Hematopoietic multipotent progenitor cell treated with erythropoietin and hydrocortisone succinate and interleukin-3 and kit ligand, for 6 days (in vitro differentiated cells): ENCODE data around the gene CRYGN.

Experiments used
- DNase-seq: peaks from one replicate; pipeline ENCODE4 v3.0.0-alpha.2; 2015

CRYGN gene, protein sequence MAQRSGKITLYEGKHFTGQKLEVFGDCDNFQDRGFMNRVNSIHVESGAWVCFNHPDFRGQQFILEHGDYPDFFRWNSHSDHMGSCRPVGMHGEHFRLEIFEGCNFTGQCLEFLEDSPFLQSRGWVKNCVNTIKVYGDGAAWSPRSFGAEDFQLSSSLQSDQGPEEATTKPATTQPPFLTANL

DNA sequence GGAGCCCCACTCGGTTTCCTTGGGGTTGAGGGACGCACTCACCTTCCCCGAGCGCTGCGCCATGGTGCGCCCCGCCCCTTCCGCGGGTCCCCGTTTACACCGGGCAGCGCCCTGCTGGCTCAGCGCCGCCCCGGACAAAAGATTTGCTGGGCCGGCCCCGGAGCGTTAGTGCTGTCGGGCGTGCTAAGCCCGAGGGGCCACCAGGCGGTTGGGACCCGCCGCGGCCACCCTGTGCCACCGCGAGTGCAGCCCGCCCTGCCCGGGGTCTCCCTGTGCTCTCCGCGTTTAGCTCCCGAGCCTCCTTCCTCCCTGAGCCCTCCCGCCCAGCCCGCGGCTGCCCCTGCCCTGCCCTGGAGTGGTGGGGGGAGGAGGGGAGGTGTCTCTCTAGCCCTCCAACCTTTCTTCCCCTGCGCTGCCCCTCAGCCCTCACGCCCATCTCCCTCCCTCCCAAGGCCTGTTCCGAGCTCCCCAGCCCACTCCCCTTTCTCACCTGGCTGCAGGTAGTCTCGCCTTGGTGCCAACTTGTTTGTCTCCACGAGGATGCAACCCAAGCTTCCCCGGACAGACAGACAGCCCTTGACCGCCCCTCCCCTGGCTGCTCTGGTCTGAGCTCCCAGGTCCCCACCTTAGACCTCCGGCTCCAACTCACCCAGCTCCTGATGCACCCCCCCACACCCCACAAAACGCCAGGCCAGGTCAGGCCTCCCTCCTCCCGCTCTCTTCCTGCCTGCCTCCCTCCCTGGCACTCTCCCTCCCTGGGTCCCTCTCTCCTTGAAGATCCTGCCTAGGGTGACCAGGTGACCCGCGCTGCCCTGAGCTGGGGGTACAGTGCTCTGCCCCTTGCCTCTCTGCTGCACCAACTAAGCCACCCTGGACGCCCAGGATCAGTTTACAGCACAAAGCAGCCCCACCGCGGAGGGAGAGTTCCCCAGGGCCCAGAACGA is at the start of gene CRYGN:
Gene CRYGN, minus strand, starts transcription at position 287 of the 944 bp plus-strand sequence. Its CDS starts 224 bp downstream, at position 63.
- DNase-seq: no peak

DNA sequence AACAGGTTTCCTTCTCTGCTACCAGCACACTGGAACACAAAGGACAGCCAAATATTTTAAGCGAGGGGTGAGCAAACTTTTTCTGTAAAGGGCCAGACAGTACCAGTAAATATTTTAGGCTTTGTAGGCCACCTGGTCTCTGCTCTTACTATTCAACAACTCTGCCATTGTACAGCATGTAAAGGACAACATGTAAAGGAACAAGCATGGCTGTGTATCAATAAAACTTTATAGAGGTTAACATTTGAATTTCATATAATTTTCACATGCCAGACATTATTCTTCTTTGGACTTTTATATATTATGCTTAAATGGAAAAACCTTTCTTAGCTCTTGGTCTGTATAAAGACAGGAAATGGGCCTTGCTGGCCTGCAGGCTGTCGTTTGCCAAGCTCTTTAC is 49.6 kb upstream of the CRYGN start:
- DNase-seq: no peak

DNA sequence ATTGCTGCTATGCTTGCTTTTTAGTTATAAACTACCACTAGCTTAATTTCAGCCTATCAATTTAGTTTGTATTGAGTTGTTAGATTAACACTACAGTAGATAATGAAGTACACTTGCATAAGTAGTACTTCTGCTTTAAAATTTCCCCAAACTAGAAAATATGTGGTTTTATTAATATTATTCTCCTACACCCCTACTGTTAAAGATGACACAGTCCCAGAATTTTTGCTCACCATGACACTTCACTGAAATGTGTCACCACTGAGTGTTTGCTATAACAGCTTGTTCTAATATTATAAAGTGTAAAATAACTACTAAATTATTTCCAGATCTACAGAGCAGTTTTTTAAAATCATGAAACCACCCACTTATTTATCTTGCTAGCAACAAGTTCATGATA is 48.2 kb upstream of the CRYGN start:
- DNase-seq: no peak

DNA sequence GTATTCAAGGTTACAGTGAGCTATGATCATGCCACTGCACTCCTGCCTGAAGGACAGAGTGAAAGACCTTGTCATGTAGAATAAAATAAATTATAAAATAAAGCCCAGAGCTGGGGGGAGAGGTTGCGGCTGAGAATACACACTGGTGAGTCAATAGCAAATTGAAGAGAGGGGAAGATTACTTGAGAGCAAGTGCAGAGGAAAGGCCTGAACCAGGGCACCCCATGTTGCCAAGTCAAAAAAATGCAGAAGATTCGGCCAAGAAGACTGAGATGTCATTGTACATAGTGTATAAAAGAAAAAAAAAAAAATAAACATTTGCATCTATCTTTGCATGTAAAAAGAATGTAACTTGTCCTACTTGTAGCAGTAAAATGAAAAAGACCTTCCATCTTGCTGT is 47.3 kb upstream of the CRYGN start:
- no peak for DNase-seq

DNA sequence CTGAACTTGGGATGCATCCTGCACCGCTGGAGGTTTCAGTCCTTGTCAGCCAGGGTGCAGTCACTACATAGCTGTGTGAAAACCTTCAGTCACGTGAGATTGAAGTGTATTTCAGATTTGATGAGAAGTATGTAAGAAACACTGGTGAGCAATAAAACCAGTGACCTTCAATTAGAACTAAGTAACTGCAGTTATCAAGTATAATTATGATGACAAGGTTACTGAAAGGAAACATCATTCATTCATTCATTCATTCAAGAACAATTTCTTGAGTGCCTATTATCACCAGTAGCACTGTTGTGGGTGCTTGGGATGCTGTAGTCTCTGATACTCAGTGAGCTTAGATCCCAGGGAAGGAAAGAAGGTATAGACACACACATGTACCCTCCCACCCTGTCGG is 46.1 kb upstream of the CRYGN start:
- DNase-seq: no peak

DNA sequence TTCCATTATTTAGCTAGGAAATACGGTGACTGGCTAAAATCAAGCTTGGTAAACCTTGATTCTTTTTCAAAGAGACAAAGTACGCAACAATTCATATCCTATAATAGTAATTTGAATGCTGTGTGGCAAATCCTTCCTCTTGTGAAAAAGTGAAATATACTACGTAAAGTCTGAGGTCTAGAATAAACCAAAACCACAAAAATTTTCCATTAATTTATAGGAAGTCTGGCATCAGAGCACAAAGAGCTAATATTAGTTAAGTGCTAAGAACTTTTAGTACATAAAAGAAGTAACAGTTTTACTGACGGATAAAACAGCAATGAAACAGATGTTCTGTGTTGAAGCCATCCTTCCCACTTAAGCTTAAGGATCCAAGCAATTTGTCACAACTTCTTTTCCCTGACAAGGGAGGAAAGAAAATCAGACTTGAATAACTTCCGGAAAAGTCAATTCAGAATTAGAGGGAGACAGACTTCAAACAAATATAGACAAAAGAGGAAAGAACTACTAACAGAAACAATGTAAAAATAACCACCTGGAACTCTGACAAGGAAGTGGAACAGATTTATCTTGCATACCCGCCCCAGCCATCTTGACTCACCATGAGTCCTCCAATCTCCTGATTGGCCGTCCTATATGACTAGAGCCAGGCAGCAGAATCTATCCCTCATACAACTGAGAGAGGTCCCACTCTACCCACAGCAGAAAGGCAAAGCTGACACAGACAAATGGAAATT is 45.2 kb upstream of the CRYGN start:
- no peak for DNase-seq

DNA sequence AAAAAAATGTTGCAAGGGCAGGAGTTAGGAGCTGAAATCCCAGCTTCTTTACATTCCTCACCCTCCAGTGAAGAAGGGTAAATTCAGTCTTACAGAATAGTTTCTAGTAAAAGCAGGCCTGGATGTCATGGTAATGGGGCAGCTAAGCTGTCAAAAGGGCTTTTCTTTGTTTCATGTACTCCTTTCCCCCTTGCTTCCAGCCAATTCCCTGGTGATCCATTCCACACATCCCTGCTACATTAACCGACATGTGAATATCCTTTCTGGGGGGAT is 43.7 kb upstream of the CRYGN start:
- DNase-seq: no peak

DNA sequence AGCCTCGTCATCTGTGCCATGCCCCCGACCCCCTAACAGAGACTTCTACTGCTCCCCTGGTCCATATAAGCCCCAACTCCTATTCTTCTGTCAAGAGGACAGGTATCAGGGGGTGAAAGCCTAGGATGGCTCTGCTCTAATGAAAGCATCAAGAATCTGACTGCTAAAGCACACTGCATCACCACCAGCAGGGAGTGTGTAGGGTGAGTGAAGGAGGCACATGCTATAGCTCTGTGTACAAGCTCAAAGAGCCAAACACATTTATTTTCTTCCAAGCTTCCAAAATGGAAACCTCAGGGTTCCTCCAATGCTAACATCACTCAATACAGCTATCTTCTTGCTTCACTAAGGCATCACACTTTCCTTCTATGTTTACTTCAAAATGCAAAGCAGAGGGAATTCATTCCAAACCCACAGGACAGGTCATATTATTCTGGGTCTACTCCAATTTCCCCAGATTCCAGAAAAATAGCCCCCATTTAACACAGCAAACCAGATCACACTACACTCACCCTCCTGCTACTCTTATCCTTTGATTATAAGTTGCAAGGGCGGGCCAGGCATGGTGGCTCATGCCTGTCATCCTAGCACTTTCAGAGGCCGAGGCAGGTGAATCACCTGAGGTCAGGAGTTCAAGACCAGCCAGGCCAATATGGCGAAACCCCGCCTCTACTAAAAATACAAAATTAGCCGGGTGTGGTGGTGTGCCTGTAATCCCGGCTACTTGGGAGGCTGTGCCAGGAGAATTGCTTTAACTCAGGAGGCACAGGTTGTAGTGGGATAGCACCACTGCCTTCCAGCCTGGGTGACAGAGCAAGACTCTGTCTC is 43.2 kb upstream of the CRYGN start:
- no peak for DNase-seq

DNA sequence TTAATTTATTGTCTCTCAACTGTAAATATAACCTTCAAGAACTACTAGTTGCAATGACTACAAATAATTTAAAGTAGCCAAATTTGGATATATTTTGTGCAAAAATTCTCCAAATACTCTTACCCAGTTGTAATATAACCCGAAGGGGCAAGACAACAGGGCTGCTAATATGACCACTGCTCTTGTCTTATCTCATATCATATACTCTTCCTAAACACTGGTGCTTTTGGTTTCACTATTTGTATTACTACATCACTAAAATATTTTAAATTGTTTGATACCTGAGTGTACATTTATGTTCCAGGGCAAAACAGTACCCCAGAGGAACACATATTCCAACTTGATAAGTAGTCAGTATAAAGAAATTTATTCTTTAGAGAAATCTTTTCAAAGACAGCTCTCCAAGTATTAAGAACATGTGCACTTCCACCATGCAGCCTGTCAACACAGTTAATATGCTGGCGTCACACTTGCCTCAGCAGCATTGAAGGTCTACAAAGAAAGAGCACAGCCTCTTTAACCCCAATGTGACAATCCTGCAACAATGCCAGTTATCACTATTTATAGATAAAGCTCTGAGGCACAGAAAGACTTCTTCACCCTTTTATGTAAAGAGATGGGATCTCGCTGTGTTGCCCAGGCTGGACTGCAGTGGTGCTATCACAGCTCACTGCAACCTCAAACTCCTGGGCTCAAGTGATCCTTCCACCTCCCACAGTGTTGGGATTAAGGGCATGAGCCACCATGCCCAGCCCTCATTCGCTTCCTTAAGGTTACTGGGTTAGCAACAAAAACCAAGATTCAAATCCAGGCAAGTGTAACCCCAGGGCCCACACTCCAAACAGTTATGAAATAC is 41.9 kb upstream of the CRYGN start:
- no peak for DNase-seq

DNA sequence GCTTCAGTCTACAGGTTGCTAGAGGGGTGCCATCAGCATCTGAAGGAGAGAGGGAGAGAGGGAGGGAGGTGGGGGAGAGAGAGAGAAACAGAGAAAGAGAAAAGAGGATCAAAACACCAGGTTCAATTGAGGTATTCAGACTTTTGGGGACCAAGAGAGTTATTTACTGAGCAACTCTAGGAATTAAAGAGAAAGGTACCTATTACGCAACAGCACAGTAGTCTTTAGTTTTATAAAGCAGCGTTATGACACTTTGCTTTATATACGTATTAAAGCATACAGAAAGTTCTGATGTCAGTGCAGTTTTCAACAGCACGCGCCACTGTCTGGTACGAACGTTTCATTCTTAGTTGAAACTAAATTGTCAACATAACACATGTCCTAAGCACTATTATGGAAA is 37.9 kb upstream of the CRYGN start:
- DNase-seq: no peak

DNA sequence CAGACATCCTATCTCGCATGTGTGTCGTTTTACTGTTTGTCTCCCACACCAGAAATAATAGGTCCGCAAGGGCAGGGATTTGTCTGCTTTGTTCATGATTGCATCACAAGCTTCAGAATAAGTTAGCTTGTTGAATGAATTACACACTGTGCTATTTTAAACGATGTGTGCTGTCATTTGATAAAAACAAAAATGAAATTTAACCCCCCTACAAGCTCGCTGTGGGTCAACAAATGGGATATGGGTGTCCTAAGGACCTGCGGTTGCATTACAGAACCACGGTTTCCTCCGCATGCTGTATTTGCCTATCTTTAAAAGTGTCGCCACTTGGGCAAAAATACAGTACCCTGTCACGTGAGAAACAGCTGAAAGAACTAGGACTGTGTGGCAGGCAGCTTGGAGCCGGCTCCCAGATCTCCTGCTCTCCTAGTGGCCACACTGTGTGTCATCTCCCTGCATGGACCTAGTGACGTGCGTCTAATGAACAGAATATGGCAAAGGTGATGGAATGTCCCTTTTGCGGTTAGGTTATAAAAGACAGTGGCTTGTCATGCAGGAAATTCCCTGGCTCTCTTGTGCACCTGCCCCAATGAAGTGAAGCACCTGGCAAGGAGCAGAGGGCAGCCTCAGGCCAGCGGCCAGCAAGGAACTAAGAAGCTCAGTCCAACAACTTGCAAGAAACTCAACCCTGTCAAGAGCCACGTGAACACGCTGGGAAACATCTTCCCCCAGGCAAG is 32.9 kb upstream of the CRYGN start:
- DNase-seq: no peak

DNA sequence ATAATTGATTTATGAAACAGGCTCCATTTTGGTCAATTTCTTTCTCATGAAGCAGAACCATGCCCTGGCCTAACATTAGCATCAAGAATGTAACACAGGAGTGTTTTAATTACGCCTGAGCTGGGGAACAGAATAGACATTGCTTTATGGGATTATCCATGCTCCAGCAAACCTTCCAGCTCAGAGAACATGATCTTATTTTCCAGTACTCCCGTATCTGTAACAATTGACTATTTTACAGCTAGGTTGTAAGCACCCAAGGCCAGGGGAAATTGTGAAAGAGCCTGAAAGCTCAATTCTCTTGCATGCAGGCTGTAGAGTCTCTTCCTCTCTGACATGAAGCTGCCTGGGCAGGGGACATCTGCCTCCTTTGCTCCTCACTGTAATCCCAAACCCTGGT is 30.8 kb upstream of the CRYGN start:
- no peak for DNase-seq

DNA sequence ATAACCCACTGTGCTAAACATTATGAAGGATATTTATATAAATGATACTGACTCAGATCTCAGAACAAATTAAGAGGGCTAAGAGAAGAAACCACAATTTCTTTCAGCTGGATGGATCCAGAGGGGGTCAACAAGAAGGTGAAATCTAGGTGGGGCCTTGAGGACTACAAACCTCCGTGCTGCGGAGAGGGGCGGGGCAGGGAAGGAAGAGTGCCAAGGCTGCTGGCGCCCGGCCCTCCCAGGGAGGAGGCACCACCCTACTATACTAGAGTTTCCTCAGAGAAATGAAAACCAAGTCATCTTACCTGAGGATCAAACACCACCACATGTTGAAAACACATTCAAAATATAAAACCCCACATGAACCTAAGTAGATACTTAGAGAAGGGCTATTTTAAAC is 29.3 kb upstream of the CRYGN start:
- peak; percentile 22 for DNase-seq

DNA sequence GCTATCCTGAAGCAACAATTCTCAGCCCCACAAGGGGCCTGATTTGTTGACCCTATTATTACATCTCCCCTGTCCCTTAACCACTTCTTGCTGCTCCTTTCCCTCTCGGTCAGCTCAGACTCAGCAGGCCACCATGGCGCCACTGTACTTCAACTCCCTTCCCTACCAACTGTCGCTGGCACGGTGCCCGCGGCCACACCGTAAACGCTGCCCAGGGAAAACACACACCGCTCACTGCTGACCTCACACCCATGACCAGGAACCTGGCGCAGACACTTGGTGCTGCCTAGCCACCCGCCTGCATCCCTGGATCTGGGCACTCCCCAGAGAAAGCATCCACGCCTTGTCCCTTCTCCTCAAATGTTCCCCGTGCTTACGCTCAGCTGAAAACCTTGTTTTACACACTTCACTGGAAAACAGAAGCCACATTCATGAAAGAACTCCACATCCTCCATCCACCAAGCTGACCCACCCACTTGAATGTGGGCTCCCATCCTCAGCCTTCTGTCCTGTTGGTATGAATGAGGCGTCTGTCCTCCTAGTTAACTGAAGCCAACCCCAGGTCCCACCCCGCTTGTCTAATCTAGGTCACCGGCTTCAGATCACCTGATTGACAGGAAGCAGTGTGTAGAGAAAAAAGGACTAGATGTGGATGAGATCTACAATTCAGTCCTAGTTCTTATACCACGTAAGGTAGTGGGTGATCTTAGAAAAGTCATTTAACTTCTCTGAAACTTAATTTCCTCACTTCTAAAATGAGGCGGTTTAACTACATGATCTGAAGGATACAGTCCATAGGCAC is 28.5 kb upstream of the CRYGN start:
- DNase-seq: no peak

DNA sequence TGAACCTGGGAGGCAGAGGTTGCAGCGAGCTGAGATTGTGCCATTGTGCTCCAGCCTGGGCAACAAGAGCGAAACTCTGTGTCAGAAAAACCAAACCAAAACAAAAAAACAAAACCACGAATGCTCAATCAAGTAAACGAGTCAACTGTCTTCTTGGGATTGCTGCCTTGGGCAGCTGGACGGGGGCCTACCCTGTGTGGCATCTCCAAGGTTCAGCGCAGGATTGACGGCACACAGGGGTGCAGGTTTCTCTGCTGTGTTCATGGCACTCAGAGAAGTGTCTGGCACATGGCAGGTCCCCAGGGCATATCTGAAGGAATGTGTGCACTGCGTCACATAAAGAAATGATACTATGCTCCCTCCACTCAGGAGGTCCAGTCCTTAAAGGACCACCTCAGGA is 25.2 kb upstream of the CRYGN start:
- DNase-seq: no peak

DNA sequence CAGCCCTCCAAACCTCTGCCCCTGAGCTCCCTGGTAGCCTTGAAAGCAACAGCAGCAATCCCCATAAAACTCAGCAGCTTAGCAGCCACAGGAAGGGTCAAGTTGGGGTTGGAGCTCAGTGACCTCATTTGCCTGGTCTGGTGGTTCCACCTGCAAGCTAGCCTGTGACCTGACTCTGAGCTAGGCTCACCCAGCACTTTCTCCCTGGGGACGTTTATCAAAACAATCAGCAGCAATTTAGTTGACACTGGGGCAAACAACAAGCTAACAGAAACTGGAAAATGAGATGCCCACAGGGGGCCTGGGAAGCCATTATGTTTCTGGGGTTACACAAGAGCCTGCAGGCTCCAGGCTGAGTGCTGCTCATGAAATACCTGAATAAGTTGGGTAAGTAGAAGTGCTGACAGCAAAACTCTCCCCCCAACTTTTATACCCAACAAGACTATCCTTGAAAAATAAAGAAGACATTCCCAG is 22.4 kb upstream of the CRYGN start:
- no peak for DNase-seq

DNA sequence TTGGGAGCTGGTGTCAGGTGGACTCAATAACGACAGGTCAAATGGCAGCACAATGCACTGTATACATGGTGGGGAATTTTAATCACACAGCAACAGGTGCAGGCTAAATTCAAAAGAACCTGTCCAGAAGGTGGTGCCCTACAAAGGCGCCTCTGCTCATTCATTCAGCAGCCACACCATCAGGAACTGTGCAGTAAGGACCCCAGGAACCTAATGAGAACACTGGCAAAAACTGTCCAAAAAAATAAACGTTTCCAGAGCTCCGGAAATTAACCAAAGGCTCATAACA is 21.9 kb upstream of the CRYGN start:
- DNase-seq: no peak

DNA sequence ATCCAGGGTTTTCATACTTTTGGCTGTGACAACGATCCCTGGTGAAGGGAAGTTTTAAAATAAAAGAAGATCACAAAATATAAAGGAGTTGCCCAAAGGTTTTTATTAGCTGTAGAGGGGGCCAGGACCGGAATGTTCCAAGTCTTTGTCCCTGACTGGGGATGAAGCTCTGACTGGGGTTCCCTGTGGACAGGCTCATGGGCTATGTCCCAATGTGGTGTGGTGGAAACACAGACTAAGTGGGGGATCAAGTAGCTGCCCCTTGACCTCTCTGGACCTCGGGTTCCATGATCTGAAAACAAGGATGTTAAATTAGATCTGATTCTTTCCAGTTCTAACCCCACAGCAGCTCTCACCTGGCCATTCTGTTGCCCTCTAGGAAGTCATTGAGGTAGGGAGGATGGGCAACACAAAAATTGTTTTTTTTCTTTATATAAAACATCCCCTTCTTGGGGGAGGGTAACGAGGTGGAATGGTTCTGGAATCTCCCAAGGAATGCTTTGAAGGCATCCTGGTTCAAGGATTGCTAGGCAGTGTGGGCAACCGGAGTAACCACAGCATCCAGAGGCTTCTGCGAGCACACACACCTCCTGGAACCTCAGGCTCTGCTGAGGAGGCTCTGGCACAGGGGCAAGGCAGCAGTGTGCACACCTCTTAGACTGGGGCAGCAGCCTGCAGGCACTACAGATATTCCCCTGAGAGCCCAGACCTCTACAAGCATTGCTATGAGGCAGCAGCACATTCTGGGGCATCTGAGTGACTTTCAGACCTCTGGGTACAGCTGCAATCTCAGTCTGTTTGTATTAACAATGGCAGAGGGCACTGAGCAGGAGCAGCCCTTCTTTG is 21.4 kb upstream of the CRYGN start:
- no peak for DNase-seq

DNA sequence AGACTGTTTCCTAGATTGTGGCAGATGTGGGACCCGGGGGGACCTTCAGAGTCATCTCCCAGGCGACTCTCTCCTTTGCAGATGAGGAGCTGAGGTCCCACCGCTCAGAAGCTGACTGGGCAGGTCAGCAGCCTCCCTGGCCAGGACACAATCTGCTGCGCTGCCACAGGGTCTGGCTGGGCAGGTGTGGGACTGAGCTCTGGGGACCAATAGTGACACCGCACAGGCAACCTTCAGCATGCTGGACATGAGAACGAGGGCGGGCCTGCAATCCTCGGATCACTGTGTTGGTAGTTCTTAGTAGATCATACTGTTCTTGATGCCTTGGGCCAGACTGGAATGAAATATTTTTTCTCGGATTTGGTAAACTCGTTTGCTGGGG is 20.5 kb upstream of the CRYGN start:
- DNase-seq: no peak
